Fibroblast of lung (primary cell): ENCODE measurements around the gene RNF186. TPM values are rescaled to one million over a fixed set of nuclear protein-coding genes. Genes with fewer than 3 reads are reported as not detected.
"Not testable (repeated sequence)": the region's sequence is repeated elsewhere in the genome, so short reads cannot be mapped to it uniquely, and the experiment has no call there.

Source experiments
- DNase-seq, 2 donors: peaks; one replicate each; pipeline versions ENCODE4 v3.0.0 to v3.0.0-alpha.2; 2010; ENCODE audit warnings: low read depth in 2 of 2
- H2AFZ ChIP-seq: 2 replicates; pipeline ENCODE4 v1.5.1; 2012; ENCODE audit warnings: low read length, control low read depth, inconsistent platforms
- H3K27ac ChIP-seq: 2 replicates; pipeline ENCODE4 v1.5.1; 2011; ENCODE audit warnings: low read length, control low read depth; ENCODE audit not compliant: insufficient read depth
- H3K27me3 ChIP-seq: 2 replicates; pipeline ENCODE4 v1.5.1; 2011; ENCODE audit warnings: mild to moderate bottlenecking, low read length; ENCODE audit not compliant: control insufficient read depth, insufficient read depth
- H3K36me3 ChIP-seq: 2 replicates; pipeline ENCODE4 v1.5.1; 2011; ENCODE audit warnings: low read length; ENCODE audit not compliant: control insufficient read depth, insufficient read depth
- H3K4me1 ChIP-seq: 2 replicates; pipeline ENCODE4 v1.5.1; 2011; ENCODE audit warnings: low read length; ENCODE audit not compliant: control insufficient read depth, insufficient read depth; ENCODE audit errors: extremely low read depth
- H3K4me2 ChIP-seq: 2 replicates; pipeline ENCODE4 v1.5.1; 2011; ENCODE audit warnings: low read length, control low read depth; ENCODE audit not compliant: insufficient read depth; ENCODE audit errors: extremely low read depth
- H3K4me3 ChIP-seq, 4 experiments: fragments of 200-600 bp in 1 of 4; sonication (generic) in 1 of 4; replicated peaks in 1 of 4; 2 replicates each; pipeline ENCODE4 v1.5.1; 2011 to 2016; ENCODE audit warnings: low read length in 4 of 4, low read depth in 3 of 4, mild to moderate bottlenecking in 3 of 4, control low read depth in 2 of 4, inconsistent platforms in 1 of 4, mixed read lengths in 1 of 4; ENCODE audit not compliant: insufficient read depth in 1 of 4; ENCODE audit errors: control extremely low read depth in 1 of 4
- H3K79me2 ChIP-seq: 2 replicates; pipeline ENCODE4 v1.5.1; 2012; ENCODE audit warnings: mild to moderate bottlenecking, low read length, inconsistent platforms; ENCODE audit not compliant: control insufficient read depth, insufficient read depth
- H3K9ac ChIP-seq: 2 replicates; pipeline ENCODE4 v1.5.1; 2011; ENCODE audit warnings: mild to moderate bottlenecking, low read length, control low read depth; ENCODE audit not compliant: insufficient read depth
- H3K9me3 ChIP-seq: 2 replicates; pipeline ENCODE4 v1.5.1; 2012; ENCODE audit warnings: low read depth, low read length; ENCODE audit not compliant: control insufficient read depth, insufficient read depth
- H4K20me1 ChIP-seq: 2 replicates; pipeline ENCODE4 v1.5.1; 2011; ENCODE audit warnings: low read length; ENCODE audit not compliant: control insufficient read depth, insufficient read depth; ENCODE audit errors: extremely low read depth
- EZH2 ChIP-seq: IDR thresholded peaks from 2 replicates; pipeline ENCODE4 v1.5.1; 2012; ENCODE audit warnings: low read length, control low read depth, mild to moderate bottlenecking; ENCODE audit errors: missing control alignments
- polyA plus RNA-seq, 2 donors: library from polyadenylated mRNA; depleted of rRNA in 1 of 2; stranded (reverse) in 1 of 2; unstranded in 1 of 2; fragments of >200 nt; gene quantifications; 2 replicates each; pipeline ENCODE4 v1.2.1, GENCODE V29; 2011 to 2012; ENCODE audit warnings: missing spikeins in 1 of 2
- total RNA-seq: library from RNA; depleted of rRNA; stranded (reverse); fragments of >200 nt; gene quantifications from 2 replicates; pipeline ENCODE4 v1.2.1, GENCODE V29; 2014
- TF ChIP-seq, protein P1 (sequence below), 2 donors: IDR thresholded peaks in 1 of 2; conservative IDR thresholded peaks in 1 of 2; 1 replicate in 1 of 2; 2 replicates in 1 of 2; pipeline ENCODE4 v1.5.1; 2011 to 2012; ENCODE audit warnings: low read length in 2 of 2, control low read depth in 1 of 2, inconsistent platforms in 1 of 2, low read depth in 1 of 2, mild to moderate bottlenecking in 1 of 2

Gene RNF186
- total and polyA plus RNA-seq, 2 donors (not counting 1 experiment from before 2014, with no cell fraction given): not detected

- no peaks in the 10 kb centered on the region for H4K20me1 ChIP-seq
- no peaks in the 10 kb centered on the region for H3K4me1 ChIP-seq
- no peak for TF ChIP-seq EZH2
- TF ChIP-seq, protein P1, sequence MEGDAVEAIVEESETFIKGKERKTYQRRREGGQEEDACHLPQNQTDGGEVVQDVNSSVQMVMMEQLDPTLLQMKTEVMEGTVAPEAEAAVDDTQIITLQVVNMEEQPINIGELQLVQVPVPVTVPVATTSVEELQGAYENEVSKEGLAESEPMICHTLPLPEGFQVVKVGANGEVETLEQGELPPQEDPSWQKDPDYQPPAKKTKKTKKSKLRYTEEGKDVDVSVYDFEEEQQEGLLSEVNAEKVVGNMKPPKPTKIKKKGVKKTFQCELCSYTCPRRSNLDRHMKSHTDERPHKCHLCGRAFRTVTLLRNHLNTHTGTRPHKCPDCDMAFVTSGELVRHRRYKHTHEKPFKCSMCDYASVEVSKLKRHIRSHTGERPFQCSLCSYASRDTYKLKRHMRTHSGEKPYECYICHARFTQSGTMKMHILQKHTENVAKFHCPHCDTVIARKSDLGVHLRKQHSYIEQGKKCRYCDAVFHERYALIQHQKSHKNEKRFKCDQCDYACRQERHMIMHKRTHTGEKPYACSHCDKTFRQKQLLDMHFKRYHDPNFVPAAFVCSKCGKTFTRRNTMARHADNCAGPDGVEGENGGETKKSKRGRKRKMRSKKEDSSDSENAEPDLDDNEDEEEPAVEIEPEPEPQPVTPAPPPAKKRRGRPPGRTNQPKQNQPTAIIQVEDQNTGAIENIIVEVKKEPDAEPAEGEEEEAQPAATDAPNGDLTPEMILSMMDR (conservative IDR thresholded peaks at IDR 0.05 in 1 of 2, IDR thresholded peaks at IDR 0.05 in 1 of 2; ENCODE audit: low read depth in 1 of 2, low read length in 2 of 2): no peak
- no peaks in the 10 kb centered on the region for H3K79me2 ChIP-seq
- no peaks in the 10 kb centered on the region for H3K36me3 ChIP-seq
- DNase-seq: peak in 1 of 2 donors; percentile 33
- H3K9ac ChIP-seq: no peak overlapping the region
- no peak overlapping the region for H3K4me3 ChIP-seq
- no peak overlapping the region for H2AFZ ChIP-seq
- H3K27me3 ChIP-seq: no peaks in the 10 kb centered on the region
- H3K27ac ChIP-seq: no peak overlapping the region
- H3K9me3 ChIP-seq: no peaks in the 10 kb centered on the region
- no peak overlapping the region for H3K4me2 ChIP-seq
These were observed 37.0 kb upstream of the RNF186 start for GRCh38 chr1:19852036-19852435.

GRCh38 chr1:19850214-19850613 lies 35.1 kb upstream of the RNF186 start:
- TF ChIP-seq EZH2: no peak
- TF ChIP-seq, protein P1 (conservative IDR thresholded peaks at IDR 0.05 in 1 of 2, IDR thresholded peaks at IDR 0.05 in 1 of 2; ENCODE audit: low read depth in 1 of 2, low read length in 2 of 2): no peak
- Histone ChIP-seq H3K9me3 (no peaks in the 10 kb centered on the region), H4K20me1 (no peaks in the 10 kb centered on the region), H3K27me3 (peaks cover 2% of the 10 kb centered on the region), H2AFZ (no peak overlapping the region), H3K79me2 (no peaks in the 10 kb centered on the region), H3K27ac (no peak overlapping the region), H3K9ac (no peak overlapping the region), H3K36me3 (no peaks in the 10 kb centered on the region), H3K4me2 (no peak overlapping the region), H3K4me3 (no peak overlapping the region), H3K4me1 (no peaks in the 10 kb centered on the region)
- no peak for DNase-seq

- DNase-seq, H3K27me3 ChIP-seq, H3K4me3 ChIP-seq, H4K20me1 ChIP-seq, H3K79me2 ChIP-seq, H3K9me3 ChIP-seq, H2AFZ ChIP-seq, H3K9ac ChIP-seq, H3K36me3 ChIP-seq, H3K4me1 ChIP-seq, H3K4me2 ChIP-seq, H3K27ac ChIP-seq: not testable (repeated sequence)
These were observed 34.2 kb upstream of the RNF186 start for GRCh38 chr1:19849307-19849706.

GRCh38 chr1:19847334-19847733 lies 32.3 kb upstream of the RNF186 start:
- not testable (repeated sequence) for H3K4me1 ChIP-seq, H3K36me3 ChIP-seq, H3K79me2 ChIP-seq, H3K9ac ChIP-seq, H4K20me1 ChIP-seq, H3K27me3 ChIP-seq, DNase-seq, H2AFZ ChIP-seq, H3K4me3 ChIP-seq, H3K9me3 ChIP-seq, H3K27ac ChIP-seq, H3K4me2 ChIP-seq
